Stimulated activated CD4-positive, alpha-beta T cell treated with anti-CD3 and anti-CD28 coated beads, Interleukin-12 subunit alpha, Interleukin-12 subunit beta, amount 100 ng/mL, for 48 hours (primary cell): Measurements from ENCODE around the gene TPST1.

Experiments used
- DNase-seq, 3 donors: peaks; one replicate each; pipeline ENCODE4 v3.0.0-alpha.2; 2020; ENCODE audit warnings: low read depth in 2 of 3, low spot score in 1 of 3

Gene TPST1

DNA sequence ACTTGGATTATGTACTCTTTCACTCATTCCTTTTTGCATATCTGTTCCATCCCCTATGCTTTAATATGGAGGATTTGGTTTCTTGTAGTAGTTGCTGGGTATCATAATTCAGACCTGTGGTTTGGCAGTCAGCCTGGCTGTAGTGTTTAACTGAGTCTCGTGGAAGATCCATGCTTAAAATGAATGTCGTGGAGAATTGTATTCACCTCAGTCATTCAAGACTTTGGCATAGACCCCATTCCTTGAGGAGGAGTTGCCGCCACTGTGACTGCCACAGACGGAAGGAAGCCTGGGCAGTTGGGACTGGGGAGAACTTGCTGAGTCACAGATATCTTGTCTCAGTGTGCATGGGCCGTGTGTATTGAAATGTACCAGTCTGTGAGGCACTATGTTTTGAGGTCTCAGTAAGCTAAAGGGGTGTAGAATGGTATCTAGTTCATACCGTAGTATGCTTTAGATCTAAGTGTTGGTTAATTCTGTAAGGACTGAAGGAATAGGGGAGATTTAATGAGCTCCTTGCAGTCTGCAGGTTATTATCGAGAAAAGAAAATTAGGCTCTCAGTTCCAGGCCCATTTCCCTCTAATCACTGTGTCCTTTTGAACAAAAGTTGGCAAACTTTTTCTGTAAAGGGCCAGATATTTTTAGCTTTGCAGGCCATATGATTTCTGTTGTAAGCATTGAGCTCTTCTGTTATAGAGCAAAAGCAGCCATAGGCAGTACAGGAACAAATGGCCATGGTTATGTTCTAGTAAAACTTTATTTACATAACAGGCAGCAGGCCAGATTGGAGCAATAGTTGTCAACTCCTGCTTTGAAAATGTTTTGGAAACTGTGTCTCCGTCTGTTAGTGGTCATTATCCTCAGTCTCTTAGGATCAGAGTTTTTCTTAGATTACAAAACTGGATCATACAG is 76.8 kb downstream of the TPST1 start:
- DNase-seq: no peak

GRCh38 chr7:66282591-66282935 is 77.4 kb downstream of the TPST1 start:
- no peak for DNase-seq

GRCh38 chr7:66283003-66283920 is 78.1 kb downstream of the TPST1 start:
- no peak for DNase-seq

DNA sequence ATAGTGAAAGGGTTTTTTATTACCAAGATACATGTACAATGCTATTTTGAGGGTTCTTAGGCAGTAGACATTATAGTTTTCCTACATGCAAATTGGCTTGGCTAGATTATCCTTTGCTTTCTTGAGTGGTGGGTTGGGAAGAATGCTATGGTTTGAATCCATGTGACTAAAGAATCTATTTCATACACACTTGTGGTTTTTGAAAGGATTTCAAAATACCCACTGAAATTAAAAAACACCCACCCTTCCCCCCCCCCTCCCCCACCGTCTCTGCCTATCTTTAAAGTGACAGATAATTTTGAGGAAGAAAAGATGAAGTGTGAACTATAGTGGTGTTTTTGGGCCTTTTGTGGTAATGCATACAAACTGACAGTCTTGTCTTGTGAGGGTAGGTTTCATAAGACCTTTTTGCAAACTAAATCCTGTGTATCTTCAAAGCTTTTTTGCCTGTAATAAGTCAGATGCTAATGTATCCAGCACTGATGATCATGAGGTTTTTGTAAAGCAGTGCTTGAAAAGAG is 90.9 kb downstream of the TPST1 start:
- DNase-seq: no peak

- DNase-seq: no peak
These were observed 91.4 kb downstream of the TPST1 start for GRCh38 chr7:66296557-66296956.

DNA sequence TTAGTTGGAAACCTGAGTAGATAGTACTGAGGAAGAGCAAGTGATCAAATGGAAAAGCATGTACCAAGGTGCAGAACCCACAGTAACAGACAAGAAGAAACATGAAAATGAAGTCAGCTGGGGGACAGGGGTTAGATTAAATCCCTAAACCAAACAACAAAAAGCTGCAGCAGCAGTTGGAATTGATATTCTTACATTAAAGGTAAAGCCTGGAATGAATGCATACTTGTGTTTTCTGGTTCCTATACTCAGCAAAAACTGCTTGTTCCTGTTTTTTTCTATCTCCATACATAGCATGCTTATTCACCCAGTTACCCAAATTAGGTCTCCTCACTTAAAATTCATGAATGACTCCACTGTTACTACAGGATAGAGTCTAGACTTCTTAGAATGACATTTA is 92.4 kb downstream of the TPST1 start:
- no peak for DNase-seq

GRCh38 chr7:66301249-66301648 is 96.1 kb downstream of the TPST1 start:
- DNase-seq: no peak

DNA sequence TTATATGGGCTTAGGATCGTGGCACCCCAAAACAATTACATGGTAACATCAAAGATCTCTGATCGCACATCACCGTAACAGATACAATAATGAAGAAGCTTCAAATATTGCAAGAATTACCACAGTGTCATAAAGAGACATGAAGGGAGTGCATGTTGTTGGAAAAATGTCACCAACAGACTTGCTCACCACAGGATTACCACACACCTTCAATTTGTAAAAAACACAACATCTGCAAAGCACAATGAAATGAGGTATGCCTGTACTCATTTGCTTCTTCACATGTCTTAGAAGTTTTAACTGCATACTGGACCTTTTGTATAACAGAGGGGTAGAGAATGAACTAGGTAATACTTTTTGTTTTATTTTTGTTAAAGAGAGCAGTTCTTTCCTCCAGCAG is 96.6 kb downstream of the TPST1 start:
- DNase-seq: no peak

DNA sequence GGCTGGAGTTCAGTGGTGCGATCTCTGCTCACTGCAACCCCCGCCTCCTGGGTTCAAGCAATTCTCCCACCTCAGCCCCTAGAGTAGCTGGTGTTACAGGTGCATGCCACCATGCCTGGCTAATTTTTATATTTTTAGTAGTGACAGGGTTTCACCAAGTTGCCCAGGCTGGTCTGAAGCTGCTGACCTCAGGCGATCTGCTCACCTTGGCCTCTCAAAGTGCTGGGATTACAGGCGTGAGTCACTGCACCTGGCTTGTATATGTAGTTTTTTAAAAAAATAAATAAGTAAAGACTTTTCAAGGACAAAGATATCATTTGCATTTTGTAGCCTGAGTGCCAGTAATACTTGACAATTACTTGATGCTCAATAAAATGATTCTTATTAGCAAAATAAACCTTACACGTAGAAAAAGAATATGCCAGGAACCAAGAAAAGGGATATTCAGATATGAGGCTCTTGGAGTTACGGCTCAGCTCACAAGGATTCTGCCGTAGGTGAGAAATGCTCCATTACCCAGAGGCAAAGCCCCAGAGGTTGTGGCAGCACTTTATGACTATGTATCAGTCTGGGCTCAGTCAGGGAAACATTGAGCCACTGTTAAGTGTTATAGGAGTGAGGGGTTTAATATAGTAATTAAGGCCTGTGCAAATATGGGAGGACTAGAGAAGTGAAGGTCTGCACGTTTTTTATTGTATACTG is 98.5 kb downstream of the TPST1 start:
- DNase-seq: no peak

DNA sequence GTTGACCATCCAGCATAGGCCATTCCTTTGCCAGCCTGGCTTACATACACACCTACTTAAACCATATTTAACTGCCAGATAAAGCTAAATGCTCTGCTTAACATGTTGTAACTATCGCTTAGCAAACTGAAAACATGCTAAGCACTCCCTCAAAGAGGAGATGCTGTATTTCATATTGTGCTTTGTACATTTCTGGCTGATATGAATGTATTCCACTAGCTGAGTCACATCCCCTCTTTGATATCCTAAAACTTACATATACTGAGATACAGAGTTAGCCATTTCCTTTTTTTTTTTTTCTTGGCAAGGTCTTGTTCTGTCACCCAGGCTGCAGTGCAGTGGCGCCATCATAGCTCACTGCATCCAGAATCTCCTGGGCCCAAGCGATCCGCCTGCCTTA is 99.4 kb downstream of the TPST1 start:
- no peak for DNase-seq

GRCh38 chr7:66306243-66306642 is 101.1 kb downstream of the TPST1 start:
- no peak for DNase-seq

- DNase-seq: no peak
These were observed 102.6 kb downstream of the TPST1 start for GRCh38 chr7:66307591-66308215.

GRCh38 chr7:66308411-66308810 is 103.3 kb downstream of the TPST1 start:
- DNase-seq: no peak

- DNase-seq: no peak
These were observed 105.5 kb downstream of the TPST1 start for GRCh38 chr7:66310620-66311019.

- DNase-seq: no peak
These were observed 108.9 kb downstream of the TPST1 start for GRCh38 chr7:66313886-66314568.

DNA sequence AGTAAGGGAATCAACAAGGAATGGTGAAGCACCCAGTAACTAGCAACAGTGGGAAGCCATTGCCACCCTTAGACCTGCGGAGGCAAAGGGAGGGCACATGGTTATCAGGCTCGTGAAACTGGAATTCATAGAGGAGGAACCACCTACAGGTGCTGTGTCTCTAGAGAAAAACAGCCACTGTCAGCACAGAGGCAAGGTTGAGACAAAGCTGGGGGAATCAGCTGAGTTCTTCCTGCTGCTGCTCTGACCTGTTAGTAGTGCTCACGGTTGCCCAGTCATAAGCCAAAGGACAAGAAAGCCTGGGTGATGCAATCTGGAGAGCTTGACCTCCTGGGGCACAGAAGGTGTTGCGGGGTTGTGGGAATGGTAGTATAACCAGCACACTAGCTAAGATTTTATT is 110.1 kb downstream of the TPST1 start:
- DNase-seq: no peak

DNA sequence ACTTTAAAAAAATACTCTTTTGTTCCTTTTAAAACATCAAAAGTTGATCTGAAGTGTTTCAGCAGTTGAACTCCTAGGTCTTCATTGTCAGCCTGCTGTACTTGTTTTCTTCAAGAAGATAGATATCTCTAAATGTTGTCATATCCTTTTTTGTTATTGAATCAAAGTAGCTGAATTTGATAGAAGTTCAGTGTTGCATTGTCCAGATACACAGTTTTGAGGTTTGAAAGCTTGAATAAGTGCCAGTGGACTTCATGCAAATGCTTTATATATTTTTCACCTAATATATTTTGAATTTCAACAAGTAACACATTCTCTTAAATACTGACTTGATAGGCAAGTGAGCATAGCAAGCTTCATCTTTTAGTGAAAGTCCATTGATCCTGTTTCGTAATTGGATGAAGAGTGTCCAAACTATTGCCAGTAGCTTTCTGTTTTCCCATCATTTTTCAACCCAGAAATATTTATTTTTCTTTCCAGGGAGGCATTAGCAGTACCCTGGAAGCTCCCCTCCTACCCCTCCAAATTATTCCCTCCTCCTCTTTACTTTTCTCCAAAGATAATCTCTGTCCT is 114.4 kb downstream of the TPST1 start:
- no peak for DNase-seq

- no peak for DNase-seq
These were observed 116.1 kb downstream of the TPST1 start for GRCh38 chr7:66321283-66321682.

DNA sequence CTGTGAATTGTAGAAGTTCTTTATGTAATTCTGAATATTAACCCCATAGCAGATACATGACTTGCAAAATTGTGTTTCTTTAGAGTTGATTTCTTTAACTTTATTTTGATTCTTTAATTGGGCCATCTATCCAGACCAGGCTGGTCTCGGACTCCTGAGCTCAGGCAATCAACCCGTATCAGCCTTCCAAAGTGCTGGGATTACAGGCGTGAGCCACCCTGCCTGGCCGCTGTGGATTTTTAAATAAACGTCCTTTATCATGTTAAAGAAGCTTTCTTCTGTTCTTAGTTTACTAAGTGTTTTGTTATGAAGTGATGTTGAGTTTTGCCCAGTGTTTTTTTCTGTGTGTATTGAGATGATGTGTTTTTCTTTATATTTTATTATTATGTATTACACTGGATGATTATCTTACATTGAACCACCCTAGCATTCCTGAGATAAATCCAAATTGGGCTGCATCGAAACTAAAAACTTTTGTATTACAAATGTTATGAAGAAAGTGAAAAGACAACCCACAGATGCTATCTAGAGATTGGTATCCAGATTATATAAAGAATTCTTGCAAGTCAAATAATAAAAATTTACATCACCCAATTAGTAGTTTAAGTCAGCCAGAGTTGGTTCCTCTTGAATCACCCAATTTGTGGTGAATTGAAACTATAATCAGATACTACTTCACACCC is 118.1 kb downstream of the TPST1 start:
- DNase-seq: no peak
